Activated T-helper 1 cell treated with anti-CD3 and anti-CD28 coated beads, Interleukin-2, amount 50 U/mL, for 16 hours (primary cell): ENCODE measurements around the gene HSD17B14.
"Not testable (repeated sequence)": the region's sequence is repeated elsewhere in the genome, so short reads cannot be mapped to it uniquely, and the experiment has no call there.

ENCODE experiments used
- DNase-seq, 2 donors: peaks; one replicate each; pipeline ENCODE4 v3.0.0-alpha.2; 2020; ENCODE audit warnings: low read depth in 1 of 2, low spot score in 1 of 2

Gene HSD17B14

GRCh38 chr19:48768171-48768753 lies 68.0 kb downstream of the HSD17B14 start:
- not testable (repeated sequence) for DNase-seq

- not testable (repeated sequence) for DNase-seq
Observed at GRCh38 chr19:48765816-48766215, 70.5 kb downstream of the HSD17B14 start.
